ENCODE results near the gene EPB41L1.

EPB41L1 gene

GRCh38 chr20:36225666-36226065, 71.1 kb downstream of the EPB41L1 start:
- DNase-seq (ENCODE audit: low read depth in 2 of 2) = no peak

GRCh38 chr20:36228770-36229169, 74.2 kb downstream of the EPB41L1 start:
- no peak for DNase-seq (ENCODE audit: low read depth in 2 of 2)

- no peak for DNase-seq (ENCODE audit: low read depth in 2 of 2)
Measured at GRCh38 chr20:36230019-36230418, 75.5 kb downstream of the EPB41L1 start.

GRCh38 chr20:36231331-36231730, 76.8 kb downstream of the EPB41L1 start:
- no peak for DNase-seq (ENCODE audit: low read depth in 2 of 2)

GRCh38 chr20:36234771-36235320, 80.3 kb downstream of the EPB41L1 start:
- DNase-seq (ENCODE audit: low read depth in 2 of 2) = no peak

- DNase-seq (ENCODE audit: low read depth in 2 of 2) = peak; percentile 62 to 65
Measured at GRCh38 chr20:36235892-36236785, 81.6 kb downstream of the EPB41L1 start, which contains the start of gene AAR2. Gene AAR2, plus strand, starts transcription at chr20:36236478. Its CDS starts 3,391 bp downstream, at chr20:36239869.

GRCh38 chr20:36236786-36237121, 82.2 kb downstream of the EPB41L1 start:
- no peak for DNase-seq (ENCODE audit: low read depth in 2 of 2)

GRCh38 chr20:36237477-36237876, 82.9 kb downstream of the EPB41L1 start:
- DNase-seq (ENCODE audit: low read depth in 2 of 2) = no peak

- no peak for DNase-seq (ENCODE audit: low read depth in 2 of 2)
Measured at GRCh38 chr20:36238153-36238552, 83.6 kb downstream of the EPB41L1 start.

- no peak for DNase-seq (ENCODE audit: low read depth in 2 of 2)
Measured at GRCh38 chr20:36238760-36239159, 84.2 kb downstream of the EPB41L1 start.

- no peak for DNase-seq (ENCODE audit: low read depth in 2 of 2)
Measured at GRCh38 chr20:36240076-36240475, 85.5 kb downstream of the EPB41L1 start.

GRCh38 chr20:36241678-36242077, 87.1 kb downstream of the EPB41L1 start:
- DNase-seq (ENCODE audit: low read depth in 2 of 2) = no peak

- DNase-seq (ENCODE audit: low read depth in 2 of 2) = no peak
Measured at GRCh38 chr20:36243726-36244125, 89.2 kb downstream of the EPB41L1 start.

GRCh38 chr20:36246401-36246800, 91.9 kb downstream of the EPB41L1 start:
- no peak for DNase-seq (ENCODE audit: low read depth in 2 of 2)

- no peak for DNase-seq (ENCODE audit: low read depth in 2 of 2)
Measured at GRCh38 chr20:36248836-36249235, 94.3 kb downstream of the EPB41L1 start.

GRCh38 chr20:36249450-36249849, 94.9 kb downstream of the EPB41L1 start:
- no peak for DNase-seq (ENCODE audit: low read depth in 2 of 2)

GRCh38 chr20:36251426-36251825, 96.9 kb downstream of the EPB41L1 start:
- DNase-seq (ENCODE audit: low read depth in 2 of 2) = no peak

- DNase-seq (ENCODE audit: low read depth in 2 of 2) = no peak
Measured at GRCh38 chr20:36252511-36252910, 98.0 kb downstream of the EPB41L1 start.

GRCh38 chr20:36253036-36253435, 98.5 kb downstream of the EPB41L1 start:
- DNase-seq (ENCODE audit: low read depth in 2 of 2) = no peak

GRCh38 chr20:36254076-36254475, 99.5 kb downstream of the EPB41L1 start:
- DNase-seq (ENCODE audit: low read depth in 2 of 2) = no peak

- no peak for DNase-seq (ENCODE audit: low read depth in 2 of 2)
Measured at GRCh38 chr20:36255445-36255844, 100.9 kb downstream of the EPB41L1 start.

- DNase-seq (ENCODE audit: low read depth in 2 of 2) = no peak
Measured at GRCh38 chr20:36259177-36260061, 104.9 kb downstream of the EPB41L1 start.

Measured in stimulated activated CD8-positive, alpha-beta memory T cell treated with anti-CD3 and anti-CD28 coated beads, Interleukin-7, amount 100 ng/mL, for 4 hours (primary cell).